BJ (cell line): ENCODE measurements around the gene HERC5. TPM values are rescaled to one million over a fixed set of nuclear protein-coding genes. Genes with fewer than 3 reads are reported as not detected.

Experiments used
- CTCF ChIA-PET: fragments of 350-600 bp; formaldehyde crosslinking; extraction: SDS; loops from one replicate; lab custom pipeline; 2021; ENCODE audit warnings: antibody characterized with exemption, inconsistent platforms; lab: Yijun Ruan, JAX
- POLR2A ChIA-PET: fragments of 300-600 bp; sonication (Branson Sonifier 250); formaldehyde crosslinking; extraction: SDS; loops from one replicate; lab custom pipeline; 2021; ENCODE audit warnings: antibody characterized with exemption; lab: Charles Lee
- DNase-seq: peaks from one replicate; pipeline ENCODE4 v3.0.0-alpha.2; 2011; ENCODE audit warnings: low read depth
- H3K27me3 ChIP-seq: 2 replicates; pipeline ENCODE4 v1.6.0; 2011; ENCODE audit warnings: low read length; ENCODE audit not compliant: control insufficient read depth, insufficient read depth
- H3K36me3 ChIP-seq: 2 replicates; pipeline ENCODE4 v1.5.1; 2011; ENCODE audit warnings: low read length; ENCODE audit not compliant: control insufficient read depth, insufficient read depth
- H3K4me3 ChIP-seq: 2 replicates; pipeline ENCODE4 v1.5.1; 2011; ENCODE audit warnings: low read depth, mild to moderate bottlenecking, control low read depth, low read length
- polyA plus RNA-seq: library from polyadenylated mRNA; depleted of rRNA; stranded (reverse); fragments of >200 nt; gene quantifications from 2 replicates; pipeline ENCODE4 v1.2.3, GENCODE V29; 2011
- TF ChIP-seq, protein P1 (sequence below): IDR thresholded peaks from 2 replicates; pipeline ENCODE4 v1.5.1; 2011; ENCODE audit warnings: low read depth, mild to moderate bottlenecking, control low read depth, inconsistent platforms, low read length, moderate library complexity; ENCODE audit not compliant: insufficient read depth

The HERC5 gene
- polyA plus RNA-seq, 1 experiment: 0.05 TPM

DNA sequence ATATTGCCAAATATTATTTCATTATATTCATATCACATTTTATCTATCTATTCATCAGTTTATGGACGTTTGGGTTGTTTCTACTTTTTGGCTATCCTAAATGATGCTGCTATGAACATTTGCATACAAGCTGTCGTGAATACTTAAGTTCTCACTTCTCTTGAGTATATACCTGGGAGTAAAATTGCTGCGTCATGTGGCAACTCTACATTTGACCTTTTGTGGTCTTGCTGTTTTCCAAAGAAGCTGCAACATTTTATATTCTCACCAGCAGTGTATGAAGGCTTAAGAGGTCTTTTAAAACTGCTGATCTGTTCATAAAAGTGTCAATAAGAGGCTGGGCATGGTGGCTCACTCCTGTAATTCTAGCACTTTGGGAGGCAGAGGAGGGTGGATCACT, 60.9 kb downstream of the HERC5 start:
- CTCF ChIA-PET: interaction anchor here (1.5 to 11.7 kb wide), 3 partner anchors 10 to 301 kb away, joined by 3 to 125 read pairs (median 3); no protein-coding TSS in a partner anchor
- TF ChIP-seq, protein P1, sequence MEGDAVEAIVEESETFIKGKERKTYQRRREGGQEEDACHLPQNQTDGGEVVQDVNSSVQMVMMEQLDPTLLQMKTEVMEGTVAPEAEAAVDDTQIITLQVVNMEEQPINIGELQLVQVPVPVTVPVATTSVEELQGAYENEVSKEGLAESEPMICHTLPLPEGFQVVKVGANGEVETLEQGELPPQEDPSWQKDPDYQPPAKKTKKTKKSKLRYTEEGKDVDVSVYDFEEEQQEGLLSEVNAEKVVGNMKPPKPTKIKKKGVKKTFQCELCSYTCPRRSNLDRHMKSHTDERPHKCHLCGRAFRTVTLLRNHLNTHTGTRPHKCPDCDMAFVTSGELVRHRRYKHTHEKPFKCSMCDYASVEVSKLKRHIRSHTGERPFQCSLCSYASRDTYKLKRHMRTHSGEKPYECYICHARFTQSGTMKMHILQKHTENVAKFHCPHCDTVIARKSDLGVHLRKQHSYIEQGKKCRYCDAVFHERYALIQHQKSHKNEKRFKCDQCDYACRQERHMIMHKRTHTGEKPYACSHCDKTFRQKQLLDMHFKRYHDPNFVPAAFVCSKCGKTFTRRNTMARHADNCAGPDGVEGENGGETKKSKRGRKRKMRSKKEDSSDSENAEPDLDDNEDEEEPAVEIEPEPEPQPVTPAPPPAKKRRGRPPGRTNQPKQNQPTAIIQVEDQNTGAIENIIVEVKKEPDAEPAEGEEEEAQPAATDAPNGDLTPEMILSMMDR: no peak
- DNase-seq: no peak
- Histone ChIP-seq H3K27me3 (no peaks in the 10 kb centered on the region), H3K36me3 (peaks cover 2% of the 10 kb centered on the region), H3K4me3 (no peak overlapping the region)
- POLR2A ChIA-PET: no interaction called here

DNA sequence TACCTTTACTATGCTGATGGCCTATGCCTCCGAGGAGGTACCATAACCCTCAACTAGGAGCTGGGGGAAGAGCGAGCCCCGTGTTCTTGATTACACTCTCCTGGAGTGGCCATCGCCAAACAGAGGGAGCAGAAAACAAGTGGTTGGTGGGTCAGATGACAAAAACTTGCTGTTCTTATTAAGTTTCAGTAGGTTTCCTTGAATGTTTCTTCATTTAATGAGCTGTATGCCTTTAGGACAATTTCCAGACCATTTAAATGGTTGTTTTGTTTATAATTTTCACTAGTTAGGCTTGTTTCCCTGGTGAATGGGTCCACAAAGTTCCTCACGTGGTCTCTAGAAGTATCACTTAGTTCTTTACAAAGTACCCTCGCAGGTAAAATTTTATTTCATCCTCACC, 62.0 kb downstream of the HERC5 start:
- no peak overlapping the region for H3K4me3 ChIP-seq

DNA sequence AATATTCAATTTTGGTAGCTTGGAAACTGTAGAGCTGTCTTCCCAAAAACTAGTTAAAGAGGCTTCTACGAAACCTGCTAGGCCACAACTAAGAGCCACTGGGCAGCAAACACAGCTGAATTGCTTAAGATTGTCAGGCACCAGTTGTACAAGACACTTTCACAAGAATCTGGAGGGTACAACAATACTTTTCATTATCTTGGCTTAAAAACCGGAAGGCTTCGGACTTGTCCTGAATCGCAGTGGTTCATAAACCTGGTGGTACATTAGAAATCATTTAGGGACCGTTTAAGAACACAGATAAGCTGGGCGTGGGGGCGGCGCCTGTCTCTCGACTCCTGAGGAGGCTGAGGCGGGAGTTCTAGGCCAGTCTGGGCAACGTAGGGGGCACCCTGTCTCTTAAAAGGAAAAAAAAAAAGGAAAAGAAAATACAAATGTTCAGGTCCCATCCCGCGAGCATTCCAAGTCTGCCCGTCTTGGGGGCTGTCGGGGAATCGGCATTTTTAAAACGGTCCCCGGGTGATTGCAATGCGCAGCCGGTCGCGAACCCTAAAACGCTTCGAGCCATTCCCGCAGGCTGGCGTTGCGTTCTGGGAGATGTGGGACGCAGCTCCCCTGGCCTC, 65.9 kb downstream of the HERC5 start:
- TF ChIP-seq, protein P1: no peak
- POLR2A ChIA-PET: interaction anchor here (0.6 kb wide), 3 partner anchors 140 to 532 kb away, joined by 3 to 5 read pairs (median 5); no protein-coding TSS in a partner anchor
- DNase-seq: no peak

More for the DNA sequence above, 62.0 kb downstream of the HERC5 start:
- ChIA-PET POLR2A (no interaction called here), CTCF (no interaction called here)
- Histone ChIP-seq H3K36me3 (peaks cover 2% of the 10 kb centered on the region), H3K27me3 (no peaks in the 10 kb centered on the region)
- no peak for DNase-seq
- TF ChIP-seq, protein P1: no peak

GRCh38 chr4:88523325-88524129, 66.6 kb downstream of the HERC5 start, which contains the start of gene PYURF:
PYURF (minus strand) TSS chr4:88523776; CDS start chr4:88523700, 76 bp downstream.
- DNase-seq: peak; percentile 59
- TF ChIP-seq, protein P1: no peak
- Histone ChIP-seq H3K27me3 (no peaks in the 10 kb centered on the region), H3K4me3 (peak within 1 kb of the TSS; percentile 96), H3K36me3 (peaks cover 2% of the 10 kb centered on the region)
- ChIA-PET CTCF (interaction anchor here (0.8 to 1.6 kb wide), 4 partner anchors 9 to 296 kb away, joined by 3 to 5 read pairs (median 4); no protein-coding TSS in a partner anchor), POLR2A (interaction anchor here (0.6 kb wide), 2 partner anchors 139 to 304 kb away, joined by 3 to 5 read pairs; no protein-coding TSS in a partner anchor)

More for the DNA sequence above, 65.9 kb downstream of the HERC5 start:
- peak overlapping the region; percentile 96 for H3K4me3 ChIP-seq
- no peaks in the 10 kb centered on the region for H3K27me3 ChIP-seq
- CTCF ChIA-PET: interaction anchor here (0.8 to 1.6 kb wide), 3 partner anchors 8 to 137 kb away, joined by 3 to 5 read pairs (median 4); no protein-coding TSS in a partner anchor
- peaks cover 2% of the 10 kb centered on the region for H3K36me3 ChIP-seq

DNA sequence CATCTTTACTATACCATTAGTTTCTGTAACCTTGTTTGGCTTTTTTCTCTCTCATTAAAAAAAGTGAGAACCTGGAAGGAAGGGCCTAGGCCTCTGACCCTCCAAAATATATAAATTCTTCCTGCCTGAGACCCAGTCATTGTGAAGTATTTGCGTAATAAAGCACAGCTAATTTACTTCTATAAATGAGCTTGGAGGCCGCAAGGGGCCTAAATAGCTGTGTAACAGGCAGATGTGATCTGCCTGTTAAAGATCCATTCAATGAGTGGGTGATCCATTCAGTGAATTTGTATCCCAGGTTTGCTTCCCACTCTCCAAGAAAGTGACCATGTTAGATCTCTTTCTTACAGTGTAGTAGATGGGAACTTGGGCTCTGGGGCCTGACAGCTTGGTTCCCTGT, 67.3 kb downstream of the HERC5 start:
- peaks cover 2% of the 10 kb centered on the region for H3K36me3 ChIP-seq
- H3K4me3 ChIP-seq: peak overlapping the region; percentile 96
- ChIA-PET POLR2A (no interaction called here), CTCF (interaction anchor here (1.0 to 1.6 kb wide), 3 partner anchors 9 to 296 kb away, joined by 3 to 5 read pairs (median 4); no protein-coding TSS in a partner anchor)
- no peak for DNase-seq
- TF ChIP-seq, protein P1: no peak
- no peaks in the 10 kb centered on the region for H3K27me3 ChIP-seq
